HepG2 (cell line): ENCODE results near the gene VAV2. TPM values are rescaled to one million over a fixed set of nuclear protein-coding genes. Genes with fewer than 3 reads are reported as not detected.

ENCODE experiments used
- AGO2 ChIP-seq: fragments of 200-400 bp; formaldehyde crosslinking; optimal IDR thresholded peaks from 2 replicates; pipeline ENCODE3; 2017; ENCODE audit warnings: mild to moderate bottlenecking, low read depth, low read length, moderate library complexity
- EHMT2 ChIP-seq: fragments of 200-600 bp; sonication (generic); IDR thresholded peaks from 2 replicates; pipeline ENCODE4 v1.7.0; 2017; ENCODE audit warnings: antibody characterized with exemption, low read depth, low read length, borderline replicate concordance
- HNRNPL ChIP-seq: fragments of 200-400 bp; formaldehyde crosslinking; IDR thresholded peaks from 2 replicates; pipeline ENCODE4 v1.6.1; 2017; ENCODE audit warnings: mild to moderate bottlenecking, low read depth, low read length
- HOXA9 ChIP-seq: sonication (generic); formaldehyde crosslinking; IDR thresholded peaks from 2 replicates; pipeline ENCODE4 v1.8.1; 2022; ENCODE audit warnings: missing genetic modification reagents, mild to moderate bottlenecking, moderate library complexity, borderline replicate concordance
- ISL2 ChIP-seq: sonication (generic); formaldehyde crosslinking; IDR thresholded peaks from 2 replicates; pipeline ENCODE4 v1.5.0; 2020; ENCODE audit warnings: missing genetic modification reagents
- MED13 ChIP-seq: sonication (generic); formaldehyde crosslinking; IDR thresholded peaks from 2 replicates; pipeline ENCODE4 v1.5.0; 2020; ENCODE audit warnings: missing genetic modification reagents
- MIER2 ChIP-seq: IDR thresholded peaks from 2 replicates; pipeline ENCODE4 v1.6.1; 2016; ENCODE audit warnings: missing biosample characterization, missing genetic modification reagents
- NR1H2 ChIP-seq: sonication (generic); formaldehyde crosslinking; IDR thresholded peaks from 2 replicates; pipeline ENCODE4 v1.8.1; 2022; ENCODE audit warnings: low read depth, missing genetic modification reagents, borderline replicate concordance
- ZKSCAN5 ChIP-seq: sonication (generic); formaldehyde crosslinking; IDR thresholded peaks from 2 replicates; pipeline ENCODE4 v1.5.1; 2020; ENCODE audit warnings: mild to moderate bottlenecking, missing genetic modification reagents
- ZMYM2 ChIP-seq: sonication (generic); formaldehyde crosslinking; IDR thresholded peaks from 2 replicates; pipeline ENCODE4 v1.8.0; 2022; ENCODE audit warnings: mild to moderate bottlenecking, missing genetic modification reagents
- ZNF446 ChIP-seq: sonication (generic); formaldehyde crosslinking; IDR thresholded peaks from 2 replicates; pipeline ENCODE4 v1.5.0; 2020; ENCODE audit warnings: mild to moderate bottlenecking, missing genetic modification reagents
- ZNF546 ChIP-seq: sonication (generic); formaldehyde crosslinking; conservative IDR thresholded peaks from 2 replicates; pipeline ENCODE4 v1.8.1; 2023; ENCODE audit warnings: mild to moderate bottlenecking, missing genetic modification reagents
- ZNF558 ChIP-seq: sonication (generic); formaldehyde crosslinking; IDR thresholded peaks from 2 replicates; pipeline ENCODE4 v1.9.0; 2022; ENCODE audit warnings: mild to moderate bottlenecking, missing genetic modification reagents, borderline replicate concordance
- ZNF567 ChIP-seq: sonication (generic); formaldehyde crosslinking; IDR thresholded peaks from 2 replicates; pipeline ENCODE4 v1.8.1; 2023; ENCODE audit warnings: mild to moderate bottlenecking, missing genetic modification reagents, borderline replicate concordance
- polyA plus RNA-seq, 8 experiments: library from polyadenylated mRNA; depleted of rRNA in 3 of 8; stranded (reverse) in 7 of 8; unstranded in 1 of 8; fragments of >200 nt; fragmentation: Illumina TruSeq in 4 of 8; extraction: Trizol in 4 of 8; gene quantifications; 2 replicates each; pipeline versions ENCODE4 v1.2.1 to v1.2.3, GENCODE V29; 2011 to 2016; ENCODE audit warnings: low read depth in 4 of 8, missing spikeins in 1 of 8, mixed read lengths in 1 of 8; ENCODE audit not compliant: insufficient read depth in 1 of 8
- total RNA-seq, 5 experiments: library from RNA; depleted of rRNA; stranded (reverse); fragments of >200 nt; fragmentation: Illumina TruSeq; extraction: Trizol; gene quantifications; 2 replicates each; pipeline ENCODE4 v1.2.3, GENCODE V29; 2016; ENCODE audit warnings: low read depth in 1 of 5
- TF ChIP-seq, protein P1 (sequence below): sonication (generic); formaldehyde crosslinking; IDR thresholded peaks from 2 replicates; pipeline ENCODE4 v1.8.0; 2022; ENCODE audit warnings: mild to moderate bottlenecking, missing genetic modification reagents, moderate library complexity
- TF ChIP-seq, protein P2 (sequence below): IDR thresholded peaks from 2 replicates; pipeline ENCODE4 v1.6.1; 2012; ENCODE audit warnings: low read length, improper control_type of control experiment

VAV2 gene
- total and polyA plus RNA-seq, 2 of the 13 experiments (the other 11 are each of a cell fraction or from before 2014, with no cell fraction given): 22.5 to 22.9 TPM

DNA sequence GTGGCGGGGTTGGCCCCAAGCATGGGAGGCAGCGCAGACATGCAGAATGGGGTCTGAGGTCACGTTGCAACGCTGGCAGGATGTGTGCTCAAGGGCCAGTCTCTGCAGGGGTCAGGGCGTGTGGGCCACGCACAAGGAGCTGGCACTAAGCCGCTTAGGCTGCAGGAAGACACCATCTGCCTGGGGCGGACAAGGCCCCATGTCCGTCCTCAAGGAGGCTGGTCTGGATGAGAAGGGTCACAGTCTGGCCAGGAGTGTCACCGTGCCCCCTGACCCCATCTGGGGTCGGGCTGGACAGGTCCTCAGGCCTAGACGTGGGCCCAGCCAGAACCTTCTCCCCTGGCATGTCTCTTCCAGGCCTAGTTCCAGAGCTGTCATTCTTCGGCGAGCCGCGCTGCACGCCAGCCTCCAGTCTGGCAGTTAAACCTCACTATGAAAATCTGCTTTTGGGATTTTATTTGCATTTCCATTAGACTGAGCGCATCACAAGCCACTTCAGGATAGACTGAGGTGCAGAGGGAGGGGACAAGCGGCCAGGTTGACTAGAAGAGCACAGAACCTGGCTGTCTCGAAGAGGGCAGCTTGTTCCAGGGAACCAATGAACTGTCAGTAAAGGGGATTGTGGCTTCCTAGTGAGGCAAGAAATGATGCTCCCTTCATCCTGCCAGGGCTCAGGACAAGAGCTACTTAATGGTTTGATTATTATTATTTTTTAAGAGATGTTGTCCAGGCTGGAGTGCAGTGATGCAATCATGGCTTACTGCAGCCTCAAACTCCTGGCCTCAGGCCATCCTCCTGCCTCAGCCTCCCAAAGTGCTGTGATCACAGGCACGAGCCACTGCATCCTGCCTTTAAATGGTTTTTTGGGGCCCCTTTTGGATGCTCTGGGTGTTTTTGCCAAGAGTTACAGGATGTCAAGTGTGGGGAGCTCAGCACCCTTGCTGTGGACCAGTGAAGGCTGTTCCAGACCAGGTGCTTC, 37.4 kb upstream of the VAV2 start (continued):
- TF ChIP-seq, protein P1, sequence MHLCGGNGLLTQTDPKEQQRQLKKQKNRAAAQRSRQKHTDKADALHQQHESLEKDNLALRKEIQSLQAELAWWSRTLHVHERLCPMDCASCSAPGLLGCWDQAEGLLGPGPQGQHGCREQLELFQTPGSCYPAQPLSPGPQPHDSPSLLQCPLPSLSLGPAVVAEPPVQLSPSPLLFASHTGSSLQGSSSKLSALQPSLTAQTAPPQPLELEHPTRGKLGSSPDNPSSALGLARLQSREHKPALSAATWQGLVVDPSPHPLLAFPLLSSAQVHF (CRISPR knock-in tag): no peak
- no peak for TF ChIP-seq MED13
- TF ChIP-seq ZNF546 (CRISPR knock-in tag): no peak
- TF ChIP-seq ZNF567 (CRISPR knock-in tag): no peak
- TF ChIP-seq, protein P2, sequence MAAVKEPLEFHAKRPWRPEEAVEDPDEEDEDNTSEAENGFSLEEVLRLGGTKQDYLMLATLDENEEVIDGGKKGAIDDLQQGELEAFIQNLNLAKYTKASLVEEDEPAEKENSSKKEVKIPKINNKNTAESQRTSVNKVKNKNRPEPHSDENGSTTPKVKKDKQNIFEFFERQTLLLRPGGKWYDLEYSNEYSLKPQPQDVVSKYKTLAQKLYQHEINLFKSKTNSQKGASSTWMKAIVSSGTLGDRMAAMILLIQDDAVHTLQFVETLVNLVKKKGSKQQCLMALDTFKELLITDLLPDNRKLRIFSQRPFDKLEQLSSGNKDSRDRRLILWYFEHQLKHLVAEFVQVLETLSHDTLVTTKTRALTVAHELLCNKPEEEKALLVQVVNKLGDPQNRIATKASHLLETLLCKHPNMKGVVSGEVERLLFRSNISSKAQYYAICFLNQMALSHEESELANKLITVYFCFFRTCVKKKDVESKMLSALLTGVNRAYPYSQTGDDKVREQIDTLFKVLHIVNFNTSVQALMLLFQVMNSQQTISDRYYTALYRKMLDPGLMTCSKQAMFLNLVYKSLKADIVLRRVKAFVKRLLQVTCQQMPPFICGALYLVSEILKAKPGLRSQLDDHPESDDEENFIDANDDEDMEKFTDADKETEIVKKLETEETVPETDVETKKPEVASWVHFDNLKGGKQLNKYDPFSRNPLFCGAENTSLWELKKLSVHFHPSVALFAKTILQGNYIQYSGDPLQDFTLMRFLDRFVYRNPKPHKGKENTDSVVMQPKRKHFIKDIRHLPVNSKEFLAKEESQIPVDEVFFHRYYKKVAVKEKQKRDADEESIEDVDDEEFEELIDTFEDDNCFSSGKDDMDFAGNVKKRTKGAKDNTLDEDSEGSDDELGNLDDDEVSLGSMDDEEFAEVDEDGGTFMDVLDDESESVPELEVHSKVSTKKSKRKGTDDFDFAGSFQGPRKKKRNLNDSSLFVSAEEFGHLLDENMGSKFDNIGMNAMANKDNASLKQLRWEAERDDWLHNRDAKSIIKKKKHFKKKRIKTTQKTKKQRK: no peak
- TF ChIP-seq EHMT2: no peak
- no peak for TF ChIP-seq ZKSCAN5
- TF ChIP-seq ZNF558 (CRISPR knock-in tag): no peak
- no peak for TF ChIP-seq HOXA9 (CRISPR knock-in tag)
- no peak for TF ChIP-seq ZNF446 (CRISPR knock-in tag)
- no peak for TF ChIP-seq ZMYM2 (CRISPR knock-in tag)
- no peak for TF ChIP-seq ISL2 (CRISPR knock-in tag)
- TF ChIP-seq HNRNPL: no peak
- TF ChIP-seq NR1H2 (CRISPR knock-in tag): no peak
- peak; percentile 88 for TF ChIP-seq AGO2
- TF ChIP-seq MIER2 (CRISPR knock-in tag): no peak
